M059J (cell line): Measurements from ENCODE around the gene SLIT3. TPM values are rescaled to one million over a fixed set of nuclear protein-coding genes. Genes with fewer than 3 reads are reported as not detected.

Experiments
- DNase-seq: peaks from one replicate; pipeline ENCODE4 v3.0.0-alpha.2; 2012; ENCODE audit warnings: low read depth
- total RNA-seq: library from RNA; depleted of rRNA; stranded (reverse); fragments of >200 nt; shearing (Covaris generic); gene quantifications from 2 replicates; pipeline ENCODE4 v1.2.3, GENCODE V29; 2014

SLIT3 gene
- total RNA-seq, 1 experiment from 2014 or later: 0.17 TPM

DNA sequence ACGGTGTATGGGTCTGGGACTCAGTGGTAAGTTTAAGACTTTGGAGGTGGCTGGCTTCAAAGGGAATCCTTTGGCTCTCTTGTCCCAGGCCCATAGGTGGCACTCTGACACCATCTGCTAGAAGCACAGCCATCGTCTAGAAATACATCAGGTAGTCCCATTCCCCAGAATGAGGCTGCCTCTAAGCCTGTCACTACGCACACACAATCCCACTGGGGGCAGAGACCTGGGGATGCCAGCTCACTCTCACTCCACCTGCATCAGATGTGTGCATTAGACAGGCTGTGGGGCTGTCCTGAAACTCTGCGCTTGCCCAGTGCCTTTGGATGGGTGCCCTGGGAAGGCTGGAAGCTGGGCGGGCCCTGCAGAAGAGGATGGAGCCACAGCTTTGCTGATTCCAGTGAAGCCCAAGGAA is 594.3 kb downstream of the SLIT3 start:
- DNase-seq: peak; percentile 57

GRCh38 chr5:168705321-168705720 is 595.6 kb downstream of the SLIT3 start:
- DNase-seq: no peak

GRCh38 chr5:168702511-168702910 is 598.4 kb downstream of the SLIT3 start:
- DNase-seq: no peak

- DNase-seq: no peak
Observed at GRCh38 chr5:168701641-168702040, 599.3 kb downstream of the SLIT3 start.

GRCh38 chr5:168699002-168699401 is 601.9 kb downstream of the SLIT3 start:
- DNase-seq: no peak

- DNase-seq: no peak
Observed at GRCh38 chr5:168697034-168697720, 603.8 kb downstream of the SLIT3 start.

DNA sequence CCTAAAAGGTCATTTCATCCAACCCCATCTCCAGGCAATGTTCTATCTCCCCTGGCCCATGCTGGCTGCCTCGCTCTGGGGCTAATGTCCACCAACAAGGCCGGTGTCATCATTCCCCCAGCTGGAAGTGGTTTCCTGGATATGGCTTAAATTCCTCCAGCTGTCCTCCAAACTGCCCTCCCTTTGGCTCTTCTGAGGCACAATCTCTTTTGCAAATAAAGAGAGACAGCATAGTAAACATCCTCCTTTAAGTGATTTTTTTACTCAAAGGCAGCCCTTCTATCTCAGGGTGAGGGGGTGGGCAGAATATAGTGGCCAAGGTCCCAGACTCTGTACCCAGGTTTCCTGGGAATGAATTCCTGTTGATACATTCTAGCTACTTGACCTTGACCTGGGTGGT is 604.3 kb downstream of the SLIT3 start:
- DNase-seq: no peak

DNA sequence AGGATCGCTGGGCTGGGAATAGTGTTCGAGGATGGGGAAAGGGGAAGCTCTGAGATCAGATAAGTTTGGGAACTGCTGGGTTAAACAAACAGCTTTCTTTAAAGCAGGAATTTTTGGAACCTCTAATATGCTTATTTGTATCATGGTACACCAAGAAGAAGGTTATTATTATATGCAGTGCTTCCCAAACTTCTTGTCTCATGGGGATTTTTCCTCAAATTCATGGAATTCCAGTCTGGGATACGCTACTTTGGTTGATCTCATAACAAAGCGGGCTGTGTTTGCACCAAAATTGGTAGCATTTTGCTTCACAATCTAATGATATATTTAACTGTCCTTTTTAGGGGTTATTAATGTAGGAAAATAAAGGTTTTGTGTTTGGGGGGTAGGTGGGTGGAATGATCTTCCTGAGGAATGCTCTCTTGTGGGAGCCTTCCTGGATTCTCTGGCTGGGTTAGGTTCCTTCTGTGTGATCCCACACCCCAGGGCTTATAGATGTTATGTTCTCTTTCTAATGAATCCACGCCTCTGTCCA is 605.6 kb downstream of the SLIT3 start:
- DNase-seq: no peak

GRCh38 chr5:168694289-168694688 is 606.6 kb downstream of the SLIT3 start:
- DNase-seq: no peak

DNA sequence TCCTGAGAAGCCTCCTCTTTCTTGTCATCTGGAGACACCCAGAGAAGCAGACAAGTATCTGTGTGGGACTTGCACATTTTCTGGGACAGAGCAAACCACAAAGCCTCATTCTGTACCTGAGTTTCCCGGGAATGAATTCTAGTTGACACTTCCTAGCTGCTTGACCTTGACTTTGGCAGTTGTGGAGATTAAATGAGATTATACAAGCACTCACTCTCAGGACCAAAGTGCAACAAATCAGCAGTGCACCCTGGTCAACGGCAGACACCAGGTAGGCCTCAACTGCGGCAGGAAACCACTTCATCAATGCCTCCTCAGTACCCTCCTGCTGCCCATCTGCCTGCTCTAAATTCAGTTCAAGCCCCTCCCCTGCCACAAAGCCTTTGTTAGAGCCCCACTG is 607.1 kb downstream of the SLIT3 start:
- no peak for DNase-seq

- no peak for DNase-seq
Observed at GRCh38 chr5:168693297-168693696, 607.6 kb downstream of the SLIT3 start.

GRCh38 chr5:168691891-168692290 is 609.0 kb downstream of the SLIT3 start:
- DNase-seq: no peak

DNA sequence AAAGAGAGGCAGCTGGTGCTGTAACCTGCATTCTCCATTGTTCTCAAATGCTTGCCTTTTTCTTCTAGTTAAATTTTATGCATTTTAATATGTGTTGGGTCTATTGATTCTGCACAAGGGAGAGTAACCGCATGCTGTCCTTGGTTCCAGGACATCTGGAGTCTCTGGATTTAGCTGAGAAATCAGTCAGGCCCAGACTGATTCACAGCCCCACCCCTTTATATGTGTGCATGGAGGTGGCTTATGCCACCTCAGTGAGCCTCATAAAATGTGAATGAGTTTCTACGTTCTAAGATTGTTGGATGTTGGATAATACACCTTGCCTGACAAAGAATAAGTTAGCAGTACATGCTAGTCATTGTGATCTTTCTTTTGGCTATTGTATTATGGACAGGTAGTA is 611.7 kb downstream of the SLIT3 start:
- no peak for DNase-seq

- no peak for DNase-seq
Observed at GRCh38 chr5:168686837-168687236, 614.1 kb downstream of the SLIT3 start.

DNA sequence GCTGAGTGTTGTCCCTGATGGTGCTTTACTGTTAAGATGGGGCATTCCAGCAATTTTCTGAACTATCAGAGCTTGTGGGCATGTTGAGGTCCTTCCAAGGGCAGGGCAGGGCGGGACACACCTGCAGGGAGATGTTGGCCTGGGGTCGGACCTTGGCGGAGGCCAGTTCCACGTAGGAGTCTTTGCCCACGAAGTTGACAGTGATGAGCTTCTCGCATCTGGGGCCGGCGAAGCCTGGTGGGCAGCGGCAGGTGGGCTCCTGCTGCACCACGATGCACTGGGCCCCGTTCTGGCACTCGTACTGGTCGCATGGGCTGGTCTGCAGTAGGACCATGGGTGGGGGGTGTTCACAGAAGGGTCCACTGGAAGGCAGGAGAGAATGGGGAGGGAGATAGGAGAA is 615.4 kb downstream of the SLIT3 start:
- no peak for DNase-seq

DNA sequence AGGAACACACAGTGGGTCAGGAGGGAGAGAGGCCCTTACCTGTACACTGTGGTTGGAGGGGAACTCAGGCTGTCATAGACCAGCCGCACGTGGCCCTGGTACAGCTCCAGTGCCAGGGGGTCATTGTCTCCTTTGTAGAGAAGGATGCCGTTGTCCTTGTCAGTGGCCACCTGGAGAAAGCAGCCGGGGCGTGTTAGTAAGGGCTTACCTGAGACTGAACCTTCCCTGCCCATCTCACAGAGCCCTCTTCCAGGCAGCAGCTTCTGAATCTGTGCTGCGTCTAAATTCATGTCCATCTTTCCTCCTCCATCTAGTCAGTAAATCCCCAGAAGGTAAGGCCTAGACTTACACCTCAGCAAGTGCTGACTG is 617.0 kb downstream of the SLIT3 start:
- no peak for DNase-seq

GRCh38 chr5:168683247-168683926 is 617.6 kb downstream of the SLIT3 start:
- no peak for DNase-seq

- DNase-seq: no peak
Observed at GRCh38 chr5:168681556-168682183, 619.3 kb downstream of the SLIT3 start.

GRCh38 chr5:168680395-168680794 is 620.5 kb downstream of the SLIT3 start:
- DNase-seq: no peak

DNA sequence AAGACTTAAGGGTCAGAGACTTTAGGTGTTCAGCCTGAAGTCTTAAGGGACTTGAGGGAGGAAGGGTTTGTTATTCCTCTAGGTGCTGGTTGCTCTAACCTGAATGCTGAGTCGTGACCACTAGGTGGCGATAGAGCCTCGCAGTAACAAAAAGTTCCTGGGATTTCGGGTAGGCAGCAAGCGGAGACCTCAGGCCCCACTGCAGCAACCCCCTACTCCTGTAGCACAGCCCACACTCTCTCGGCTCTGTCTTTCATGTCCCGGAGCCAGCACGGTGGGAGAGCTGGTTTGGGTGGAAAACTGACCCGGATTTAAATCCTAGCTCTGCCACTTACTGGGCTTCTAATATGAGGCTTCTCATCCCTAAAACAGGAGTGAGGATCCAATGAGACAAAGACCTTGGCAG is 621.4 kb downstream of the SLIT3 start:
- DNase-seq: peak; percentile 54

- peak; percentile 4 for DNase-seq
Observed at GRCh38 chr5:168676501-168676900, 624.4 kb downstream of the SLIT3 start.

DNA sequence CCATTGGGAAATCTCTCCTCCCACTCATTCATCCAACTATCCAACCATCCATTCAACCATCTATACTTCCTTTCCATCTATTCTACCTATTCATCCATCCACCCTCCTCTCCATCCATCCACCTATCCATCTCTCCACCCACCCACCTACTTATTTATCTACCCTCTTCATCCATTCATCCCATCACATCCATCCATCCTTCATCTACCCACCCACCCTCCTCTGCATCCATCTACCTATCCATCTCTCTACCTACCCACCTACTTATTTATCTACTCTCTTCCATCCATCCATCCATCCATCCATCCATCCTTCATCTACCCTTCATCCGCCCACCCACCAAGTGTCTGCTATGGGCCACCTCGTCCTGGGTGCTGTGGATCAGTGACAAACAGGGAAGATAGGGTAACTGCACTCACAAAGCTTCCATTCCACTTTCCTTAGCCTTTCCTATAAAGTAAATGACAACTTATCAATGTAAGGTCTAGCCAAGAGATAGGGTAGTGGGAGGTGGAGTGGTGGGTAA is 625.0 kb downstream of the SLIT3 start:
- no peak for DNase-seq
